CD14-positive monocyte (primary cell): Measurements from ENCODE around the gene PDILT. TPM values are rescaled to one million over a fixed set of nuclear protein-coding genes. Genes with fewer than 3 reads are reported as not detected.

ENCODE experiments used
- DNase-seq, 3 donors: peaks; one replicate each; pipeline ENCODE4 v3.0.0-alpha.2; 2011 to 2022
- H2AFZ ChIP-seq: 2 replicates; pipeline ENCODE4 v1.6.0; 2012; ENCODE audit warnings: mild to moderate bottlenecking, low read depth, low read length, inconsistent platforms; ENCODE audit not compliant: insufficient read depth, poor library complexity, severe bottlenecking
- H3K27ac ChIP-seq, 2 donors: 1 replicate in 1 of 2; 2 replicates in 1 of 2; pipeline ENCODE4 v1.5.1; 2012 to 2013; ENCODE audit warnings: low read length in 2 of 2, control low read depth in 1 of 2, inconsistent platforms in 1 of 2, low read depth in 1 of 2, mild to moderate bottlenecking in 1 of 2
- H3K27me3 ChIP-seq, 2 donors: one replicate each; pipeline versions ENCODE4 v1.6.0 to v1.6.1; 2011 to 2013; ENCODE audit warnings: low read length in 2 of 2; ENCODE audit not compliant: control insufficient read depth in 2 of 2, insufficient read depth in 2 of 2
- H3K36me3 ChIP-seq, 2 donors: replicated peaks in 1 of 2; 1 replicate in 1 of 2; 2 replicates in 1 of 2; pipeline versions ENCODE4 v1.5.1 to v1.6.1; 2012 to 2013; ENCODE audit warnings: low read length in 2 of 2, control low read depth in 1 of 2, inconsistent platforms in 1 of 2, mild to moderate bottlenecking in 1 of 2; ENCODE audit not compliant: insufficient read depth in 2 of 2, control insufficient read depth in 1 of 2
- H3K4me1 ChIP-seq, 2 donors: 1 replicate in 1 of 2; 2 replicates in 1 of 2; pipeline versions ENCODE4 v1.5.1 to v1.6.1; 2012 to 2013; ENCODE audit warnings: low read length in 2 of 2, control low read depth in 1 of 2, inconsistent platforms in 1 of 2, mild to moderate bottlenecking in 1 of 2, moderate library complexity in 1 of 2; ENCODE audit not compliant: insufficient read depth in 2 of 2, control insufficient read depth in 1 of 2
- H3K4me2 ChIP-seq: replicated peaks from 2 replicates; pipeline ENCODE3; 2012; ENCODE audit warnings: low read length, moderate library complexity, mild to moderate bottlenecking; ENCODE audit not compliant: poor library complexity, severe bottlenecking; ENCODE audit errors: extremely low read depth
- H3K4me3 ChIP-seq, 3 experiments: fragments of 200-600 bp in 1 of 3; sonication (generic) in 1 of 3; replicated peaks in 1 of 3; 1 replicate in 2 of 3; 2 replicates in 1 of 3; pipeline ENCODE4 v1.5.1; 2011 to 2013; ENCODE audit warnings: low read length in 3 of 3, mild to moderate bottlenecking in 3 of 3, control low read depth in 2 of 3, low read depth in 2 of 3, inconsistent platforms in 1 of 3, moderate library complexity in 1 of 3
- H3K79me2 ChIP-seq: 2 replicates; pipeline ENCODE4 v1.6.0; 2012; ENCODE audit warnings: mild to moderate bottlenecking, control low read depth, inconsistent platforms, low read length, moderate library complexity; ENCODE audit not compliant: insufficient read depth
- H3K9ac ChIP-seq: 2 replicates; pipeline ENCODE4 v1.6.0; 2017; ENCODE audit warnings: low read length, mild to moderate bottlenecking; ENCODE audit not compliant: insufficient read depth, poor library complexity, severe bottlenecking
- H3K9me3 ChIP-seq, 2 donors: replicated peaks in 1 of 2; 1 replicate in 1 of 2; 2 replicates in 1 of 2; pipeline versions ENCODE4 v1.5.1 to v1.6.1; 2012 to 2013; ENCODE audit warnings: low read length in 2 of 2, control low read depth in 1 of 2; ENCODE audit not compliant: control insufficient read depth in 1 of 2, insufficient read depth in 1 of 2
- H4K20me1 ChIP-seq: 2 replicates; pipeline ENCODE4 v1.6.0; 2012; ENCODE audit warnings: mild to moderate bottlenecking, low read length, control low read depth, moderate library complexity; ENCODE audit not compliant: insufficient read depth
- H3K27ac Mint-ChIP-seq, 7 donors: one replicate each; pipeline ENCODE4 v1.8.0; 2020; ENCODE audit warnings: mild to moderate bottlenecking in 7 of 7, mixed read lengths in 7 of 7, moderate library complexity in 6 of 7, inconsistent platforms in 2 of 7
- H3K27me3 Mint-ChIP-seq, 3 donors: one replicate each; pipeline ENCODE4 v1.8.0; 2021 to 2022; ENCODE audit warnings: low read depth in 3 of 3, mild to moderate bottlenecking in 3 of 3, mixed read lengths in 3 of 3, moderate library complexity in 3 of 3, inconsistent platforms in 1 of 3
- H3K36me3 Mint-ChIP-seq, 2 donors: one replicate each; pipeline ENCODE4 v1.8.0; 2020; ENCODE audit warnings: mixed read lengths in 2 of 2, inconsistent platforms in 1 of 2, mild to moderate bottlenecking in 1 of 2
- H3K4me1 Mint-ChIP-seq: one replicate; pipeline ENCODE4 v1.8.0; 2020; ENCODE audit warnings: mild to moderate bottlenecking, mixed read lengths
- H3K4me3 Mint-ChIP-seq, 2 donors: one replicate each; pipeline ENCODE4 v1.8.0; 2020; ENCODE audit warnings: mild to moderate bottlenecking in 2 of 2, mixed read lengths in 2 of 2, moderate library complexity in 1 of 2
- H3K9me3 Mint-ChIP-seq, 7 donors: one replicate each; pipeline ENCODE4 v1.8.0; 2020 to 2022; ENCODE audit warnings: mixed read lengths in 7 of 7, mild to moderate bottlenecking in 6 of 7, moderate library complexity in 6 of 7, inconsistent platforms in 2 of 7
- CTCF ChIP-seq: fragments of 200-600 bp; IDR thresholded peaks from one replicate; pipeline ENCODE4 v1.8.0; 2022; ENCODE audit warnings: antibody characterized with exemption, mild to moderate bottlenecking
- WGBS: methylation state at CpG from one replicate; pipeline ENCODE4 v1.1.5; 2013; ENCODE audit warnings: missing lambda C conversion rate; ENCODE audit not compliant: insufficient coverage; 5-methylcytosine and 5-hydroxymethylcytosine counted together
- intact Hi-C, 2 donors: fragments of 100-400 bp; cut with micrococcal nuclease; formaldehyde crosslinking; loops; one replicate each; pipeline versions ENCODE4 v1.15.0 to v1.15.1; 2023
- polyA plus RNA-seq, 3 donors: library from polyadenylated mRNA; depleted of rRNA in 1 of 3; unstranded in 2 of 3; stranded (reverse) in 1 of 3; fragments of 300-500 nt in 2 of 3; fragments of >200 nt in 1 of 3; fragmentation: Illumina TruSeq in 2 of 3; gene quantifications; 1 replicate in 2 of 3; 2 replicates in 1 of 3; pipeline ENCODE4 v1.2.3, GENCODE V29; 2012 to 2021

Gene PDILT
- polyA plus RNA-seq, 3 donors: not detected

GRCh38 chr16:20323591-20324117 lies 80.9 kb downstream of the PDILT start:
- intact Hi-C loops: no loop called here
- Mint-ChIP-seq H3K4me3 (no peak overlapping the region), H3K4me1 (no peaks in the 10 kb centered on the region), H3K27ac (no peak overlapping the region), H3K36me3 (no peaks in the 10 kb centered on the region), H3K9me3 (peaks cover 0 to 6% (median 0%) of the 10 kb centered on the region in 7 donors), H3K27me3 (peaks cover 3 to 4% (median 3%) of the 10 kb centered on the region in 3 donors)
- no peak for DNase-seq
- Histone ChIP-seq H3K27ac (no peak overlapping the region), H3K36me3 (no peaks in the 10 kb centered on the region), H3K4me2 (no peak overlapping the region), H3K79me2 (no peaks in the 10 kb centered on the region), H3K27me3 (no peaks in the 10 kb centered on the region), H3K4me1 (no peaks in the 10 kb centered on the region), H2AFZ (no peak overlapping the region), H3K9ac (no peak overlapping the region), H4K20me1 (no peaks in the 10 kb centered on the region), H3K9me3 (no peaks in the 10 kb centered on the region), H3K4me3 (no peak overlapping the region)
- TF ChIP-seq CTCF: no peak
- 74% methylated on average over 6 of the region's 9 CpGs for WGBS

DNA sequence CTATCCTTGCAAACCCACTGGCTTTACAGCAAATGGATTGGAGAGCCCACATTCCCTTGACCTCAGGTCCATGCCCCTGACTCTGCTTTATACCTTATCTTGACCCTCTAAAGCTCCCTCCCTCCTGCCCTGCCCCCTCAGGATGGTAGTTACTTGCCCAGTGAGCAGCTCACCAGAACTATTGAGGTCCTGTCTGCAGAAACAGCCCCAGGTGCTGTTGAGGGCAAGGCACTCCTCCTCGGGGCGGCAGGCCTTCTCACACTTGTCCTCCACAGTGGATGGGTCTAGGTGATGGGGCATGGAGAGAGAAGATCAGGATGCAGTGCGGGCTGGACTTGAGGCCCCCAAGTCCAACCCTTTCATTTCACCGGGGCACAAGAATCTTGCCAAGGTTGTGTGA lies 81.8 kb downstream of the PDILT start:
- TF ChIP-seq CTCF: no peak
- H3K9ac ChIP-seq: no peak overlapping the region
- H3K4me2 ChIP-seq: no peak overlapping the region
- no peaks in the 10 kb centered on the region for H4K20me1 ChIP-seq
- no peaks in the 10 kb centered on the region for H3K36me3 ChIP-seq
- no peak overlapping the region for H3K4me3 Mint-ChIP-seq
- intact Hi-C loops: no loop called here
- H3K36me3 Mint-ChIP-seq: no peaks in the 10 kb centered on the region
- H3K27me3 ChIP-seq: no peaks in the 10 kb centered on the region
- no peak overlapping the region for H3K4me3 ChIP-seq
- H3K27ac Mint-ChIP-seq: no peak overlapping the region
- no peak overlapping the region for H2AFZ ChIP-seq
- no peaks in the 10 kb centered on the region for H3K4me1 ChIP-seq
- peaks cover 0 to 6% (median 0%) of the 10 kb centered on the region in 7 donors for H3K9me3 Mint-ChIP-seq
- H3K27me3 Mint-ChIP-seq: peaks cover 3 to 4% (median 3%) of the 10 kb centered on the region in 3 donors
- no peaks in the 10 kb centered on the region for H3K9me3 ChIP-seq
- H3K27ac ChIP-seq: no peak overlapping the region
- no peaks in the 10 kb centered on the region for H3K4me1 Mint-ChIP-seq
- no peaks in the 10 kb centered on the region for H3K79me2 ChIP-seq
- DNase-seq: no peak
- WGBS: 100% methylated on average over 1 of the region's 4 CpGs
